ENCODE measurements around the gene ZNF74. TPM values are rescaled to one million over a fixed set of nuclear protein-coding genes. Genes with fewer than 3 reads are reported as not detected.

Gene ZNF74
- polyA plus RNA-seq, 3 donors = 1.9 to 4.8 (median 1.9) TPM

GRCh38 chr22:20423008-20423905 lies 29.3 kb downstream of the ZNF74 start:
- H3K4me2 ChIP-seq (replicated peaks; ENCODE audit: extremely low read depth, low read length, poor library complexity, severe bottlenecking) = no peak overlapping the region
- peaks cover 0 to 8% (median 2%) of the 10 kb centered on the region in 7 donors for H3K9me3 Mint-ChIP-seq
- no peak overlapping the region for H3K27ac ChIP-seq (ENCODE audit: low read depth in 1 of 2, low read length in 2 of 2)
- H3K36me3 Mint-ChIP-seq = peaks cover 2 to 12% of the 10 kb centered on the region in 2 donors
- H3K27me3 ChIP-seq (ENCODE audit: control insufficient read depth in 2 of 2, insufficient read depth in 2 of 2, low read length in 2 of 2) = peaks cover 5 to 48% of the 10 kb centered on the region in 2 donors
- no peak overlapping the region for H2AFZ ChIP-seq (ENCODE audit: insufficient read depth, low read depth, low read length, poor library complexity, severe bottlenecking)
- no peak for DNase-seq
- H3K4me1 Mint-ChIP-seq = peaks cover 8% of the 10 kb centered on the region
- H3K36me3 ChIP-seq (replicated peaks in 1 of 2; ENCODE audit: control insufficient read depth in 1 of 2, insufficient read depth in 2 of 2, low read length in 2 of 2) = no peaks in the 10 kb centered on the region
- peaks cover 5 to 13% of the 10 kb centered on the region in 2 donors for H3K9me3 ChIP-seq (replicated peaks in 1 of 2; ENCODE audit: control insufficient read depth in 1 of 2, insufficient read depth in 1 of 2, low read length in 2 of 2)
- no peak for TF ChIP-seq CTCF (IDR thresholded peaks at IDR 0.05)
- H3K4me3 ChIP-seq (replicated peaks in 1 of 3; ENCODE audit: low read depth in 2 of 3, low read length in 3 of 3) = no peak overlapping the region
- H3K4me3 Mint-ChIP-seq = peak overlapping the region in 1 of 2 donors; percentile 68
- peaks cover 26 to 48% (median 41%) of the 10 kb centered on the region in 3 donors for H3K27me3 Mint-ChIP-seq (ENCODE audit: low read depth in 3 of 3)
- H3K27ac Mint-ChIP-seq = peak overlapping the region in 1 of 7 donors; percentile 32
- H3K9ac ChIP-seq (ENCODE audit: insufficient read depth, low read length, poor library complexity, severe bottlenecking) = no peak overlapping the region
- intact Hi-C loops (cut with micrococcal nuclease) = loop anchor here in 1 of 2 donors (5.0 kb wide), 1 partner anchor 74 kb away; the partner anchor contains the start of gene KLHL22
- peaks cover 3 to 21% of the 10 kb centered on the region in 2 donors for H3K4me1 ChIP-seq (ENCODE audit: control insufficient read depth in 1 of 2, insufficient read depth in 2 of 2, low read length in 2 of 2)
- WGBS (ENCODE audit: insufficient coverage) = 76% methylated on average over 17 of the region's 20 CpGs
- no peaks in the 10 kb centered on the region for H3K79me2 ChIP-seq (ENCODE audit: insufficient read depth, low read length)
- no peaks in the 10 kb centered on the region for H4K20me1 ChIP-seq (ENCODE audit: insufficient read depth, low read length)

DNA sequence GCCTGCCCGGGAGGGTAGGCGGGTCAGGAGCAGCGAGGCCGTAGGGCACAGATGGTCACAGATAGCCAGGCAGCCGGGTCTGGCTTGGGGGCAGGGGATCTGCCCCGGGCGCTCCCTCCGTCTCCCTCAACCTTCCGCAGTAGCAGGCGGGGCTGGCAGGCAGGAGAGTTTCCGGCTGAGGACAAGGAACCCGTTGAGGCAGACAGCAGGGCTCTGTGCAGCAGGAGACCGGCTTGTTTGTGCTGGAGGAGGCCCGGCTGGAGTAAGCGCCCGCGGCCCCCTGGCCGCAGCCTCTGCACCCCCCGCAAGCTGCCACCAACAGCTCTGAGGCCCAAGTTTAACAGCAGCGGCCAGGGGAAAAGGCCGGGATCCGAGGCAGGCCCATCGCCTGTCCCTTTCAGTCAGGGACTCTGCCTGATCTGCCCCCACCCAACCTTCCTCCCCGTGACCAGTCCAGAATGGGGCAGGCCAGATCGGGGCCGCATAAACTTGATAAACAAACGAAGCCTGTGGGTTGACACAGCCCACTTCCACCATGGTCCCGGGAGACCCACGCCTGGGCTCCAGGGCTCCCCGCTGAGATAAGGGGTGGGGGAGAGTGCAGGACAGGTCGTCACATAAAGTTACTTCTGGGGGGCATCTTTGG lies 30.1 kb downstream of the ZNF74 start:
- Histone ChIP-seq H3K4me1 (ENCODE audit: control insufficient read depth in 1 of 2, insufficient read depth in 2 of 2, low read length in 2 of 2) (peaks cover 5 to 22% of the 10 kb centered on the region in 2 donors), H3K27me3 (ENCODE audit: control insufficient read depth in 2 of 2, insufficient read depth in 2 of 2, low read length in 2 of 2) (peaks cover 5 to 56% of the 10 kb centered on the region in 2 donors), H3K4me3 (replicated peaks in 1 of 3; ENCODE audit: low read depth in 2 of 3, low read length in 3 of 3) (no peak overlapping the region), H3K9ac (ENCODE audit: insufficient read depth, low read length, poor library complexity, severe bottlenecking) (no peak overlapping the region), H3K79me2 (ENCODE audit: insufficient read depth, low read length) (no peaks in the 10 kb centered on the region), H2AFZ (ENCODE audit: insufficient read depth, low read depth, low read length, poor library complexity, severe bottlenecking) (no peak overlapping the region), H3K36me3 (replicated peaks in 1 of 2; ENCODE audit: control insufficient read depth in 1 of 2, insufficient read depth in 2 of 2, low read length in 2 of 2) (no peaks in the 10 kb centered on the region), H3K27ac (ENCODE audit: low read depth in 1 of 2, low read length in 2 of 2) (no peak overlapping the region), H3K9me3 (replicated peaks in 1 of 2; ENCODE audit: control insufficient read depth in 1 of 2, insufficient read depth in 1 of 2, low read length in 2 of 2) (peaks cover 5 to 13% of the 10 kb centered on the region in 2 donors), H3K4me2 (replicated peaks; ENCODE audit: extremely low read depth, low read length, poor library complexity, severe bottlenecking) (no peak overlapping the region), H4K20me1 (ENCODE audit: insufficient read depth, low read length) (no peaks in the 10 kb centered on the region)
- DNase-seq = no peak
- TF ChIP-seq CTCF (IDR thresholded peaks at IDR 0.05) = no peak
- peaks cover 30 to 51% (median 47%) of the 10 kb centered on the region in 3 donors for H3K27me3 Mint-ChIP-seq (ENCODE audit: low read depth in 3 of 3)
- no peak overlapping the region for H3K27ac Mint-ChIP-seq
- H3K4me1 Mint-ChIP-seq = peaks cover 10% of the 10 kb centered on the region
- H3K9me3 Mint-ChIP-seq = peaks cover 0 to 8% (median 2%) of the 10 kb centered on the region in 7 donors
- intact Hi-C loops (cut with micrococcal nuclease) = loop anchor here in 1 of 2 donors (5.0 kb wide), 1 partner anchor 73 kb away; the partner anchor contains the start of gene KLHL22
- 62% methylated on average over 28 of the region's 31 CpGs for WGBS (ENCODE audit: insufficient coverage)
- H3K36me3 Mint-ChIP-seq = peaks cover 2 to 14% of the 10 kb centered on the region in 2 donors
- peak overlapping the region in 1 of 2 donors; percentile 68 for H3K4me3 Mint-ChIP-seq
